CD4-positive, alpha-beta T cell treated with Interleukin-6 at 100 ng/mL for 8 hours (primary cell): ENCODE data around the gene POM121L12.

Source experiments
- DNase-seq: peaks from one replicate; pipeline ENCODE4 v3.0.0-alpha.2; 2020; ENCODE audit warnings: mixed read lengths, low spot score

Gene POM121L12

GRCh38 chr7:53035499-53036412 is at the start of gene POM121L12:
Gene POM121L12, plus strand, starts transcription at chr7:53035633. Its CDS starts 39 bp downstream, at chr7:53035672.
- DNase-seq: no peak

DNA sequence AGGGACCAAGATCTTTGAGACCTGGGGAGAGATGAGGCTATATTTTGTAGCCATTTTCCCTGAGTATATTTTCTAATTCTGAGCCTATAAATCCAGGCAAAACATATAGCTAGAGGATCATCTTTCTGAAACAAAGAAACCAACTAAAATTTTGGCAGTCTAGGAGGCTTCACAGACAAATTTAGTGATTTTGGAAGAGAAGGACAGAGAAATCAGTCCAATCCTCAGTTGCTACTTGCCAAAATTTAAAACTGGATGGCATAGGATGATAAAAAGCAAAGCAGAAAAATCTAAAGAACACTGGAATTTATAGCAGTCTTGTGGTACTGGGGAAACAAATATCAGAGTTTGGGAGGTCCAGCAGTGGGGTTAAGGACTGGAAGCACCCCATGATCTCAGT is 43.4 kb upstream of the POM121L12 start:
- no peak for DNase-seq

- no peak for DNase-seq
These were observed 42.8 kb upstream of the POM121L12 start for GRCh38 chr7:52992479-52993162.

GRCh38 chr7:52995676-52996075 is 39.8 kb upstream of the POM121L12 start:
- no peak for DNase-seq

DNA sequence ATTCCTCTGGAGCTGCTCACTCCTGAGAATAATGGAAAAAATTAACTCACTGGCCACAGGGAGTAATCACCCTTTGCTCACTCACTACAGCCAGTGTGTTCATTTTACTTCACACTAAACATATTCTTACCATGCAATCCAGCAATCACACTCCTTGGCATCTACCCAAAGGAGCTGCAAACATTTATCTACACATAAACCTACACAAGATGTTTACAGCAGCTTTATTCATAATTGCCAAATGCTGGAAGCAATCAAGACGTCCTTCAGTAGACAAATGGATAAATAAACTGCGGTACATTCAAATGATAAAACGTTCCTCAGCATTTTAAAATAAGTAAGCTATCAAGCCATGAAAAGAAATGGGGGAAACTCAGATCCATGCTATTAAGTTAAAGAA is 34.2 kb upstream of the POM121L12 start:
- no peak for DNase-seq

- no peak for DNase-seq
These were observed 33.0 kb upstream of the POM121L12 start for GRCh38 chr7:53002389-53002788.

GRCh38 chr7:53003653-53004445 is 31.6 kb upstream of the POM121L12 start:
- DNase-seq: no peak

GRCh38 chr7:53013925-53014324 is 21.5 kb upstream of the POM121L12 start:
- no peak for DNase-seq

GRCh38 chr7:53015463-53015862 is 20.0 kb upstream of the POM121L12 start:
- no peak for DNase-seq

GRCh38 chr7:53022893-53023292 is 12.5 kb upstream of the POM121L12 start:
- no peak for DNase-seq

DNA sequence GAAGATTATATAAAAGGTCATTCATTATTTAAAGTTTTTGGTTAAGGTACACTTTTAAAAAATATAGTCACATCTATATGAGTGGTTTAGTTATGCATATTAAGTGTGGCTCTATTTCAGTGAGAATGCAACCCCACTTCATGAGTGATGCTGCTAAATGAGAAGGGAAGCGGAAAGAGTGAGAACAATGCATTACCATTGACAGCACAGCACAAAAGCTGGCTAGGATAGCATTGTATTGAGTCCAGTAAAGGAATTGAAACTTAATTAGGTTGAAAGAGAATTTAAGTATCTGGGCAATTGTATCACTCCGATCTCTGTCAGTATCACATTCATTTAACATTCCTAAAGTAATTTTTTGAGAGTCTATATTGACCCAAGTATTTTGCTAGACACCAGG is 13.2 kb downstream of the POM121L12 start:
- no peak for DNase-seq

- DNase-seq: no peak
These were observed 15.0 kb downstream of the POM121L12 start for GRCh38 chr7:53050433-53050832.

- no peak for DNase-seq
These were observed 24.2 kb downstream of the POM121L12 start for GRCh38 chr7:53059591-53059990.

DNA sequence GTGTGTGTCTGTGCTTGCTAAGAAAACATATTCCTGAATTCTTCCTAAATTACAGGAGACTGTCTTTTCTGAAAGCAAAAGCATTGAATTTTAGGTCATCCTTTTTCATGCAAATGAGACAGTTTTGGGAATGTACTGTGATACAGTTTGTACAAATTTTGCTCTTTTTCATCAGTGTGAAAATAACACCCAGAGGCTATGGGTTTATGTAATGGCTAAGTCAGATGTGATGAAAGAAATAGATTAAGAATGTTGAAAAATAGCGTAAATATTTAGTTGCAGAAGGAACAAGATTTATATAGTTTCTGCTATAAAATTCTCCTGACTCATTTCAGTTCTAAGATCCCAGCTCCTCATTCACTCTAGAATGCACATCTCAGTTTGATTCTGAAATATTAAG is 24.6 kb downstream of the POM121L12 start:
- DNase-seq: no peak

- no peak for DNase-seq
These were observed 27.4 kb downstream of the POM121L12 start for GRCh38 chr7:53062796-53063195.

GRCh38 chr7:53068673-53069072 is 33.2 kb downstream of the POM121L12 start:
- DNase-seq: no peak

GRCh38 chr7:53070883-53071282 is 35.5 kb downstream of the POM121L12 start:
- no peak for DNase-seq
